Tibial artery (tissue), 4 donors: ENCODE results near the gene IFIT2.

Experiments used
- DNase-seq, 2 donors: peaks; one replicate each; pipeline ENCODE4 v3.0.0-alpha.2; 2019
- H3K27ac ChIP-seq, 2 donors: fragments of 200-600 bp; sonication (generic) in 1 of 2; 1 replicate in 1 of 2; 2 replicates in 1 of 2; pipeline ENCODE4 v1.5.1; 2018 to 2019; ENCODE audit warnings: mild to moderate bottlenecking in 1 of 2
- H3K27me3 ChIP-seq, 2 donors: fragments of 200-600 bp; sonication (generic) in 1 of 2; one replicate each; pipeline versions ENCODE4 v1.5.1 to v1.6.0; 2016 to 2019
- H3K36me3 ChIP-seq, 3 donors: fragments of 200-600 bp; sonication (generic) in 2 of 3; one replicate each; pipeline ENCODE4 v1.5.1; 2016 to 2019; ENCODE audit warnings: mild to moderate bottlenecking in 2 of 3
- H3K4me1 ChIP-seq, 4 donors: fragments of 200-600 bp; sonication (generic) in 2 of 4; 1 replicate in 3 of 4; 2 replicates in 1 of 4; pipeline ENCODE4 v1.5.1; 2016 to 2019
- H3K4me3 ChIP-seq, 2 donors: fragments of 200-600 bp; sonication (generic) in 1 of 2; 1 replicate in 1 of 2; 2 replicates in 1 of 2; pipeline ENCODE4 v1.5.1; 2018 to 2019; ENCODE audit warnings: mild to moderate bottlenecking in 2 of 2
- H3K9me3 ChIP-seq, 3 donors: fragments of 200-600 bp; sonication (generic) in 1 of 3; one replicate each; pipeline ENCODE4 v1.5.1; 2016 to 2019
- intact Hi-C: fragments of 100-400 bp; cut with DNase I; formaldehyde crosslinking; loops from one replicate; pipeline ENCODE4 v1.15.0; 2023; ENCODE audit warnings: low total_unique reads
- TF ChIP-seq, protein P1 (sequence below), 2 experiments: fragments of 200-600 bp in 1 of 2; fragments of 450-650 bp in 1 of 2; IDR thresholded peaks; one replicate each; pipeline ENCODE4 v1.5.1; 2017 to 2019; ENCODE audit warnings: antibody characterized with exemption in 2 of 2, mild to moderate bottlenecking in 1 of 2, moderate library complexity in 1 of 2

The IFIT2 gene

GRCh38 chr10:89274928-89275327 lies 26.9 kb upstream of the IFIT2 start:
- TF ChIP-seq, protein P1, sequence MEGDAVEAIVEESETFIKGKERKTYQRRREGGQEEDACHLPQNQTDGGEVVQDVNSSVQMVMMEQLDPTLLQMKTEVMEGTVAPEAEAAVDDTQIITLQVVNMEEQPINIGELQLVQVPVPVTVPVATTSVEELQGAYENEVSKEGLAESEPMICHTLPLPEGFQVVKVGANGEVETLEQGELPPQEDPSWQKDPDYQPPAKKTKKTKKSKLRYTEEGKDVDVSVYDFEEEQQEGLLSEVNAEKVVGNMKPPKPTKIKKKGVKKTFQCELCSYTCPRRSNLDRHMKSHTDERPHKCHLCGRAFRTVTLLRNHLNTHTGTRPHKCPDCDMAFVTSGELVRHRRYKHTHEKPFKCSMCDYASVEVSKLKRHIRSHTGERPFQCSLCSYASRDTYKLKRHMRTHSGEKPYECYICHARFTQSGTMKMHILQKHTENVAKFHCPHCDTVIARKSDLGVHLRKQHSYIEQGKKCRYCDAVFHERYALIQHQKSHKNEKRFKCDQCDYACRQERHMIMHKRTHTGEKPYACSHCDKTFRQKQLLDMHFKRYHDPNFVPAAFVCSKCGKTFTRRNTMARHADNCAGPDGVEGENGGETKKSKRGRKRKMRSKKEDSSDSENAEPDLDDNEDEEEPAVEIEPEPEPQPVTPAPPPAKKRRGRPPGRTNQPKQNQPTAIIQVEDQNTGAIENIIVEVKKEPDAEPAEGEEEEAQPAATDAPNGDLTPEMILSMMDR (IDR thresholded peaks at IDR 0.05): no peak
- intact Hi-C loops: no loop called here
- Histone ChIP-seq H3K27ac (peak overlapping the region; percentile 14 to 28), H3K4me1 (peaks cover 0 to 48% (median 35%) of the 10 kb centered on the region in 4 donors), H3K4me3 (no peak overlapping the region), H3K27me3 (no peaks in the 10 kb centered on the region), H3K9me3 (no peaks in the 10 kb centered on the region), H3K36me3 (no peaks in the 10 kb centered on the region)
- no peak for DNase-seq

- Histone ChIP-seq H3K27ac (peak overlapping the region; percentile 14 to 28), H3K4me3 (no peak overlapping the region), H3K27me3 (no peaks in the 10 kb centered on the region), H3K36me3 (no peaks in the 10 kb centered on the region), H3K9me3 (no peaks in the 10 kb centered on the region), H3K4me1 (peaks cover 0 to 48% (median 35%) of the 10 kb centered on the region in 4 donors)
- intact Hi-C loops: no loop called here
- DNase-seq: peak in 1 of 2 donors; percentile 47
- TF ChIP-seq, protein P1 (IDR thresholded peaks at IDR 0.05): no peak
Observed at GRCh38 chr10:89275383-89275782, 26.5 kb upstream of the IFIT2 start.

- peak in 1 of 2 donors; percentile 68 for DNase-seq
- Histone ChIP-seq H3K4me1 (peaks cover 0 to 68% (median 46%) of the 10 kb centered on the region in 4 donors), H3K36me3 (no peaks in the 10 kb centered on the region), H3K9me3 (no peaks in the 10 kb centered on the region), H3K27ac (peak overlapping the region; percentile 81 to 86), H3K4me3 (no peak overlapping the region), H3K27me3 (no peaks in the 10 kb centered on the region)
- intact Hi-C loops: no loop called here
- TF ChIP-seq, protein P1 (IDR thresholded peaks at IDR 0.05): no peak
Observed at GRCh38 chr10:89278034-89278535, 23.8 kb upstream of the IFIT2 start.

GRCh38 chr10:89278900-89279392 lies 22.9 kb upstream of the IFIT2 start:
- Histone ChIP-seq H3K4me1 (peaks cover 0 to 77% (median 54%) of the 10 kb centered on the region in 4 donors), H3K4me3 (no peak overlapping the region), H3K27ac (peak overlapping the region; percentile 81 to 86), H3K9me3 (no peaks in the 10 kb centered on the region), H3K27me3 (no peaks in the 10 kb centered on the region), H3K36me3 (no peaks in the 10 kb centered on the region)
- TF ChIP-seq, protein P1 (IDR thresholded peaks at IDR 0.05): no peak
- DNase-seq: no peak
- intact Hi-C loops: no loop called here

DNA sequence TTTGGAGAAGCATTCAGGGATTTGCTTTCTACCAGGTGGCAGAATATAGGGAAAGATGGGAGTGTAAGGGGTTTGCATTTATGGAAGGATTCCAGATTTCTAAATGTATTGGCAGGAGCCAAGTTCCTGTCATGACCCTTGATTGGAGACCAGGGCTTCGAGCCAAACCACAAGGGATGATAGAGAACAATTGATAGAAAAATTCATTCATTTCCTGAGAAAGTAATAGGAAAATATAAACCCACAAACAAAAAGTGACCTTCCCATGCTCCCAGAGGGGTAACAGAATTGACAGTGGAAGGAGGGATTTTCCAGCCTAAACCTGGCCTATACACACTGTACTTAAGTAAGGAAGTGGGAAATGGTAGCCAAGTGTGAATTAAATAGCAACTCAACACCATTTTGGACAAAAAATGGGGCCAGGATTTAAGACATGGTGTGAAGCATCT lies 22.4 kb upstream of the IFIT2 start:
- Histone ChIP-seq H3K27ac (peak overlapping the region; percentile 81 to 86), H3K27me3 (no peaks in the 10 kb centered on the region), H3K4me3 (no peak overlapping the region), H3K9me3 (no peaks in the 10 kb centered on the region), H3K36me3 (no peaks in the 10 kb centered on the region), H3K4me1 (peaks cover 0 to 80% (median 55%) of the 10 kb centered on the region in 4 donors)
- intact Hi-C loops: no loop called here
- no peak for DNase-seq
- TF ChIP-seq, protein P1 (IDR thresholded peaks at IDR 0.05): no peak
